Ishikawa (cell line): ENCODE results near the gene DND1.

ENCODE experiments used
- CEBPB ChIP-seq: IDR thresholded peaks from 2 replicates; pipeline ENCODE4 v1.6.1; 2012
- CREB1 ChIP-seq: IDR thresholded peaks from 2 replicates; pipeline ENCODE4 v1.6.1; 2012; ENCODE audit warnings: low read depth
- EGR1 ChIP-seq: IDR thresholded peaks from 2 replicates; pipeline ENCODE4 v1.6.1; 2012
- EP300 ChIP-seq: IDR thresholded peaks from 2 replicates; pipeline ENCODE4 v1.6.1; 2012; ENCODE audit warnings: borderline replicate concordance
- FOXM1 ChIP-seq: IDR thresholded peaks from 2 replicates; pipeline ENCODE4 v1.6.1; 2012; ENCODE audit warnings: low read depth, borderline replicate concordance
- NFIC ChIP-seq: IDR thresholded peaks from 2 replicates; pipeline ENCODE4 v1.6.1; 2012
- RAD21 ChIP-seq: IDR thresholded peaks from 2 replicates; pipeline ENCODE4 v1.6.1; 2012; ENCODE audit warnings: low read depth
- TAF1 ChIP-seq: IDR thresholded peaks from 2 replicates; pipeline ENCODE4 v1.6.1; 2012; ENCODE audit warnings: low read depth, mild to moderate bottlenecking
- TCF12 ChIP-seq: IDR thresholded peaks from 2 replicates; pipeline ENCODE4 v1.6.1; 2012; ENCODE audit warnings: low read depth
- TEAD4 ChIP-seq: IDR thresholded peaks from 2 replicates; pipeline ENCODE4 v1.6.1; 2012
- YY1 ChIP-seq: IDR thresholded peaks from 2 replicates; pipeline ENCODE4 v1.6.1; 2012; ENCODE audit warnings: low read depth
- ZBTB7A ChIP-seq: IDR thresholded peaks from 2 replicates; pipeline ENCODE4 v1.6.1; 2012; ENCODE audit warnings: low read depth
- TF ChIP-seq, protein P1 (sequence below): IDR thresholded peaks from 2 replicates; pipeline ENCODE4 v1.6.1; 2012; ENCODE audit warnings: low read depth, mild to moderate bottlenecking
- TF ChIP-seq, protein P2 (sequence below): IDR thresholded peaks from 2 replicates; pipeline ENCODE4 v1.6.1; 2012

DNA sequence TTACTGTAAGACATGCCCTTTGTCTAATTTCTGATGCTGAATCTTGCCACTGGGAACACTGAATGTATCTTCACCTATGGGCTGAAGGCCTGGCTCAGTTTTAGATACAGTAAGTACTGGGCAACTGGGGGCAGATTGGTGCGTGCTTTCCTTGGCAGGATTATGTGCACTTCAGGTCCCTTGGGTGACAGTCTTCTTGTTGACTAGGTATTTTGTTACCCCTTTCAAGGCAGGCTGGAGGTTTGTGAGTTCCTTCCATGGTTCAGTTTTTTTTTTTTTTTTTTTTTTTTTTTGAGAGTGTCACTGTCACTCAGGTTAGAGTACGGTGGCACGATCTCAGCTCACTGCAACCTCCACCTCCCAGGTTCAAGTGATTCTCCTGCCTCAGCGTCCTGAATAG, 34.4 kb upstream of the DND1 start:
- TF ChIP-seq RAD21 (no peak), CEBPB (no peak), CREB1 (no peak), EGR1 (no peak), YY1 (no peak), TCF12 (no peak), FOXM1 (no peak), ZBTB7A (no peak), EP300 (no peak), TAF1 (no peak), TEAD4 (no peak), NFIC (no peak)
- TF ChIP-seq, protein P1, sequence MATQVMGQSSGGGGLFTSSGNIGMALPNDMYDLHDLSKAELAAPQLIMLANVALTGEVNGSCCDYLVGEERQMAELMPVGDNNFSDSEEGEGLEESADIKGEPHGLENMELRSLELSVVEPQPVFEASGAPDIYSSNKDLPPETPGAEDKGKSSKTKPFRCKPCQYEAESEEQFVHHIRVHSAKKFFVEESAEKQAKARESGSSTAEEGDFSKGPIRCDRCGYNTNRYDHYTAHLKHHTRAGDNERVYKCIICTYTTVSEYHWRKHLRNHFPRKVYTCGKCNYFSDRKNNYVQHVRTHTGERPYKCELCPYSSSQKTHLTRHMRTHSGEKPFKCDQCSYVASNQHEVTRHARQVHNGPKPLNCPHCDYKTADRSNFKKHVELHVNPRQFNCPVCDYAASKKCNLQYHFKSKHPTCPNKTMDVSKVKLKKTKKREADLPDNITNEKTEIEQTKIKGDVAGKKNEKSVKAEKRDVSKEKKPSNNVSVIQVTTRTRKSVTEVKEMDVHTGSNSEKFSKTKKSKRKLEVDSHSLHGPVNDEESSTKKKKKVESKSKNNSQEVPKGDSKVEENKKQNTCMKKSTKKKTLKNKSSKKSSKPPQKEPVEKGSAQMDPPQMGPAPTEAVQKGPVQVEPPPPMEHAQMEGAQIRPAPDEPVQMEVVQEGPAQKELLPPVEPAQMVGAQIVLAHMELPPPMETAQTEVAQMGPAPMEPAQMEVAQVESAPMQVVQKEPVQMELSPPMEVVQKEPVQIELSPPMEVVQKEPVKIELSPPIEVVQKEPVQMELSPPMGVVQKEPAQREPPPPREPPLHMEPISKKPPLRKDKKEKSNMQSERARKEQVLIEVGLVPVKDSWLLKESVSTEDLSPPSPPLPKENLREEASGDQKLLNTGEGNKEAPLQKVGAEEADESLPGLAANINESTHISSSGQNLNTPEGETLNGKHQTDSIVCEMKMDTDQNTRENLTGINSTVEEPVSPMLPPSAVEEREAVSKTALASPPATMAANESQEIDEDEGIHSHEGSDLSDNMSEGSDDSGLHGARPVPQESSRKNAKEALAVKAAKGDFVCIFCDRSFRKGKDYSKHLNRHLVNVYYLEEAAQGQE: no peak
- TF ChIP-seq, protein P2, sequence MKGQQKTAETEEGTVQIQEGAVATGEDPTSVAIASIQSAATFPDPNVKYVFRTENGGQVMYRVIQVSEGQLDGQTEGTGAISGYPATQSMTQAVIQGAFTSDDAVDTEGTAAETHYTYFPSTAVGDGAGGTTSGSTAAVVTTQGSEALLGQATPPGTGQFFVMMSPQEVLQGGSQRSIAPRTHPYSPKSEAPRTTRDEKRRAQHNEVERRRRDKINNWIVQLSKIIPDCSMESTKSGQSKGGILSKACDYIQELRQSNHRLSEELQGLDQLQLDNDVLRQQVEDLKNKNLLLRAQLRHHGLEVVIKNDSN: no peak
